Activated CD8-positive, alpha-beta memory T cell treated with anti-CD3 and anti-CD28 coated beads for 36 hours (primary cell): ENCODE measurements around the gene IRX6. TPM values are rescaled to one million over a fixed set of nuclear protein-coding genes. Genes with fewer than 3 reads are reported as not detected.

Experiments
- CTCF ChIA-PET: fragments of 350-600 bp; sonication (Branson Sonifier 250); formaldehyde crosslinking; loops from one replicate; lab custom pipeline; 2021; ENCODE audit warnings: antibody characterized with exemption; lab: Charles Lee
- POLR2A ChIA-PET: fragments of 350-600 bp; sonication (Branson Sonifier 250); formaldehyde crosslinking; loops from one replicate; lab custom pipeline; 2021; ENCODE audit warnings: antibody characterized with exemption; lab: Charles Lee
- total RNA-seq, 2 experiments: library from RNA; stranded (reverse); gene quantifications; one replicate each; pipeline ENCODE4 v1.2.3, GENCODE V29; 2021

The IRX6 gene
- total RNA-seq, 2 experiments from 2014 or later, result not detected

GRCh38 chr16:55302635-55303034 lies 21.4 kb upstream of the IRX6 start:
- ChIA-PET CTCF (no interaction called here), POLR2A (no interaction called here)

GRCh38 chr16:55308973-55309372 lies 15.0 kb upstream of the IRX6 start:
- ChIA-PET CTCF (no interaction called here), POLR2A (no interaction called here)

- ChIA-PET POLR2A (no interaction called here), CTCF (no interaction called here)
Measured at GRCh38 chr16:55322327-55322726, 1.7 kb upstream of the IRX6 start.

GRCh38 chr16:55324285-55325079 lies 479 bp downstream of the IRX6 start:
- CTCF ChIA-PET, result interaction anchor here (0.5 kb wide), 1 partner anchor 1788 kb away, joined by 3 read pairs; no protein-coding TSS in a partner anchor
- POLR2A ChIA-PET, result no interaction called here

GRCh38 chr16:55325080-55325447 lies 1.1 kb downstream of the IRX6 start:
- CTCF ChIA-PET, result no interaction called here
- POLR2A ChIA-PET, result no interaction called here

GRCh38 chr16:55325458-55326109 lies 1.6 kb downstream of the IRX6 start:
- CTCF ChIA-PET, result no interaction called here
- POLR2A ChIA-PET, result no interaction called here

- CTCF ChIA-PET, result no interaction called here
- POLR2A ChIA-PET, result no interaction called here
Measured at GRCh38 chr16:55326261-55327092, 2.5 kb downstream of the IRX6 start.

GRCh38 chr16:55328611-55329569 lies 4.9 kb downstream of the IRX6 start:
- ChIA-PET CTCF (no interaction called here), POLR2A (no interaction called here)

GRCh38 chr16:55329791-55330428 lies 5.9 kb downstream of the IRX6 start:
- ChIA-PET POLR2A (no interaction called here), CTCF (no interaction called here)

- CTCF ChIA-PET, result no interaction called here
- POLR2A ChIA-PET, result interaction anchor here (0.5 kb wide), 1 partner anchor 510 kb away, joined by 4 read pairs; no protein-coding TSS in a partner anchor
Measured at GRCh38 chr16:55330781-55331647, 7.0 kb downstream of the IRX6 start.

- ChIA-PET CTCF (no interaction called here), POLR2A (no interaction called here)
Measured at GRCh38 chr16:55331648-55332185, 7.7 kb downstream of the IRX6 start.

GRCh38 chr16:55333684-55334083 lies 9.7 kb downstream of the IRX6 start:
- ChIA-PET POLR2A (no interaction called here), CTCF (no interaction called here)

- POLR2A ChIA-PET, result no interaction called here
Measured at GRCh38 chr16:55338646-55339045, 14.6 kb downstream of the IRX6 start.

GRCh38 chr16:55340445-55340844 lies 16.4 kb downstream of the IRX6 start:
- POLR2A ChIA-PET, result no interaction called here
- CTCF ChIA-PET, result no interaction called here

More at GRCh38 chr16:55338646-55339045, 14.6 kb downstream of the IRX6 start:
- CTCF ChIA-PET, result no interaction called here

GRCh38 chr16:55341681-55342080 lies 17.7 kb downstream of the IRX6 start:
- ChIA-PET POLR2A (no interaction called here), CTCF (no interaction called here)

GRCh38 chr16:55346475-55346874 lies 22.5 kb downstream of the IRX6 start:
- POLR2A ChIA-PET, result no interaction called here
- CTCF ChIA-PET, result no interaction called here

- POLR2A ChIA-PET, result no interaction called here
- CTCF ChIA-PET, result no interaction called here
Measured at GRCh38 chr16:55349867-55350266, 25.9 kb downstream of the IRX6 start.
